GM23338 (cell line): ENCODE data around the gene TMEM11. TPM values are rescaled to one million over a fixed set of nuclear protein-coding genes. Genes with fewer than 3 reads are reported as not detected.
A peak's percentile ranks its signal among the peaks of the same experiment; 100 is the strongest.

Experiments used
- ATAC-seq: fragments of 200-7000 bp; cut with Tn5 transposase; 3 replicates; pipeline ENCODE4 v1.9.1; 2020
- DNase-seq: peaks from one replicate; pipeline ENCODE4 v3.0.0-alpha.2; 2015; ENCODE audit warnings: low spot score
- H2AFZ ChIP-seq: fragments of 200-600 bp; sonication (generic); 2 replicates; pipeline ENCODE4 v1.8.0; 2016; ENCODE audit warnings: antibody characterized with exemption, mild to moderate bottlenecking, moderate library complexity
- H3F3A ChIP-seq: fragments of 200-600 bp; sonication (generic); replicated peaks from 2 replicates; pipeline ENCODE4 v1.8.0; 2017; ENCODE audit warnings: antibody characterized with exemption, mixed run types, low read depth
- H3K27ac ChIP-seq: fragments of 200-600 bp; sonication (generic); 2 replicates; pipeline ENCODE4 v1.6.1; 2016; ENCODE audit warnings: low read depth
- H3K27me3 ChIP-seq: fragments of 200-600 bp; sonication (generic); 2 replicates; pipeline ENCODE4 v1.8.0; 2016; ENCODE audit warnings: mild to moderate bottlenecking, mixed run types, moderate library complexity; ENCODE audit not compliant: insufficient read depth
- H3K36me3 ChIP-seq: fragments of 200-600 bp; sonication (generic); 2 replicates; pipeline ENCODE4 v1.8.0; 2016; ENCODE audit warnings: mild to moderate bottlenecking; ENCODE audit not compliant: insufficient read depth
- H3K4me1 ChIP-seq: fragments of 200-600 bp; sonication (generic); 2 replicates; pipeline ENCODE4 v1.8.0; 2016; ENCODE audit warnings: mild to moderate bottlenecking, moderate library complexity; ENCODE audit not compliant: insufficient read depth
- H3K4me2 ChIP-seq: fragments of 200-600 bp; sonication (generic); 2 replicates; pipeline ENCODE4 v1.7.1; 2017; ENCODE audit warnings: mixed run types
- H3K4me3 ChIP-seq: fragments of 200-600 bp; sonication (generic); 2 replicates; pipeline ENCODE4 v1.6.1; 2016; ENCODE audit warnings: mixed run types
- H3K79me2 ChIP-seq: fragments of 200-600 bp; sonication (generic); replicated peaks from 2 replicates; pipeline ENCODE4 v1.8.0; 2017; ENCODE audit warnings: mild to moderate bottlenecking; ENCODE audit not compliant: insufficient read depth
- H3K9me2 ChIP-seq: fragments of 200-600 bp; sonication (generic); 2 replicates; pipeline ENCODE4 v1.8.0; 2017; ENCODE audit not compliant: insufficient read depth
- H4K20me1 ChIP-seq: fragments of 200-600 bp; sonication (generic); replicated peaks from 2 replicates; pipeline ENCODE4 v1.8.0; 2017; ENCODE audit warnings: mild to moderate bottlenecking; ENCODE audit not compliant: insufficient read depth
- H3K27ac Mint-ChIP-seq: 2 replicates; pipeline ENCODE4 v1.8.0; 2020; ENCODE audit warnings: inconsistent platforms, mild to moderate bottlenecking, moderate library complexity, mixed read lengths
- H3K27me3 Mint-ChIP-seq: 3 replicates; pipeline ENCODE4 v1.8.0; 2022; ENCODE audit warnings: low read depth, mild to moderate bottlenecking, moderate library complexity, mixed read lengths, inconsistent platforms; ENCODE audit not compliant: insufficient read depth, poor library complexity
- H3K36me3 Mint-ChIP-seq: 3 replicates; pipeline ENCODE4 v1.8.0; 2021; ENCODE audit warnings: low read depth, mild to moderate bottlenecking, inconsistent platforms, moderate library complexity, mixed read lengths
- H3K4me1 Mint-ChIP-seq: 3 replicates; pipeline ENCODE4 v1.8.0; 2020; ENCODE audit warnings: mild to moderate bottlenecking, inconsistent platforms, mixed read lengths
- H3K4me3 Mint-ChIP-seq: 3 replicates; pipeline ENCODE4 v1.8.0; 2021; ENCODE audit warnings: moderate library complexity, mild to moderate bottlenecking, inconsistent platforms, mixed read lengths
- H3K9me3 Mint-ChIP-seq: 3 replicates; pipeline ENCODE4 v1.8.0; 2020; ENCODE audit warnings: moderate library complexity, mild to moderate bottlenecking, inconsistent platforms, mixed read lengths
- CREB1 ChIP-seq: fragments of 250-450 bp; sonication (Bioruptor Pico); IDR thresholded peaks from 2 replicates; pipeline ENCODE4 v1.5.0; 2020; ENCODE audit warnings: low read depth, mild to moderate bottlenecking, moderate library complexity
- CTCF ChIP-seq, 2 experiments: fragments of 200-600 bp in 1 of 2; sonication (generic) in 1 of 2; conservative IDR thresholded peaks; 2 replicates each; pipeline versions ENCODE4 v1.5.1 to v1.6.1; 2016 to 2017; ENCODE audit warnings: antibody characterized with exemption in 2 of 2, low read depth in 2 of 2, mild to moderate bottlenecking in 2 of 2, moderate library complexity in 1 of 2
- EZH2phosphoT487 ChIP-seq: fragments of 200-600 bp; sonication (generic); IDR thresholded peaks from one replicate; pipeline ENCODE4 v1.8.1; 2018; ENCODE audit warnings: antibody characterized with exemption; ENCODE audit not compliant: unreplicated experiment
- JUNB ChIP-seq: IDR thresholded peaks from one replicate; pipeline ENCODE4 v1.6.1; 2016; ENCODE audit warnings: antibody characterized with exemption; ENCODE audit not compliant: unreplicated experiment
- NANOG ChIP-seq: IDR thresholded peaks from 2 replicates; pipeline ENCODE4 v1.6.1; 2016; ENCODE audit warnings: antibody characterized with exemption, borderline replicate concordance
- REST ChIP-seq: IDR thresholded peaks from one replicate; pipeline ENCODE4 v1.6.1; 2018; ENCODE audit warnings: antibody characterized with exemption; ENCODE audit not compliant: unreplicated experiment
- STAT1 ChIP-seq: IDR thresholded peaks from one replicate; pipeline ENCODE4 v1.6.1; 2016; ENCODE audit warnings: antibody characterized with exemption; ENCODE audit not compliant: unreplicated experiment
- ZNF114 ChIP-seq: fragments of 250-450 bp; sonication (Bioruptor Pico); IDR thresholded peaks from 2 replicates; pipeline ENCODE4 v1.5.0; 2020; ENCODE audit warnings: mild to moderate bottlenecking, moderate library complexity
- ZNF331 ChIP-seq: fragments of 250-450 bp; sonication (Bioruptor Pico); IDR thresholded peaks from 2 replicates; pipeline ENCODE4 v1.5.0; 2020; ENCODE audit warnings: low read depth, mild to moderate bottlenecking, moderate library complexity
- ZNF462 ChIP-seq: fragments of 250-450 bp; sonication (Bioruptor Pico); IDR thresholded peaks from 2 replicates; pipeline ENCODE4 v1.5.0; 2020; ENCODE audit warnings: mild to moderate bottlenecking, moderate library complexity
- polyA plus RNA-seq: library from polyadenylated mRNA; unstranded; fragments of >200 nt; fragmentation: Nextera tagmentation; extraction: Ambion mirVana; gene quantifications from 2 replicates; pipeline ENCODE4 v1.2.1, GENCODE V29; 2016
- total RNA-seq: library from RNA; depleted of rRNA; stranded (reverse); fragments of >200 nt; shearing (Covaris generic); gene quantifications from 2 replicates; pipeline ENCODE4 v1.2.3, GENCODE V29; 2014
- TF ChIP-seq, protein P1 (sequence below): IDR thresholded peaks from 2 replicates; pipeline ENCODE4 v1.6.1; 2016; ENCODE audit warnings: antibody characterized with exemption

The TMEM11 gene
- total and polyA plus RNA-seq, 2 experiments from 2014 or later, result 38.5 to 90.2 TPM

- Mint-ChIP-seq H3K27me3 (peaks cover 2% of the 10 kb centered on the region), H3K27ac (no peak overlapping the region), H3K9me3 (no peaks in the 10 kb centered on the region), H3K36me3 (peaks cover 6% of the 10 kb centered on the region), H3K4me3 (no peak overlapping the region), H3K4me1 (no peaks in the 10 kb centered on the region)
- no peak overlapping the region for H3K27ac ChIP-seq
- no peak overlapping the region for H2AFZ ChIP-seq
- H3K9me2 ChIP-seq, result no peaks in the 10 kb centered on the region
- H3K4me2 ChIP-seq, result no peak overlapping the region
- TF ChIP-seq NANOG, result no peak
- TF ChIP-seq, protein P1, sequence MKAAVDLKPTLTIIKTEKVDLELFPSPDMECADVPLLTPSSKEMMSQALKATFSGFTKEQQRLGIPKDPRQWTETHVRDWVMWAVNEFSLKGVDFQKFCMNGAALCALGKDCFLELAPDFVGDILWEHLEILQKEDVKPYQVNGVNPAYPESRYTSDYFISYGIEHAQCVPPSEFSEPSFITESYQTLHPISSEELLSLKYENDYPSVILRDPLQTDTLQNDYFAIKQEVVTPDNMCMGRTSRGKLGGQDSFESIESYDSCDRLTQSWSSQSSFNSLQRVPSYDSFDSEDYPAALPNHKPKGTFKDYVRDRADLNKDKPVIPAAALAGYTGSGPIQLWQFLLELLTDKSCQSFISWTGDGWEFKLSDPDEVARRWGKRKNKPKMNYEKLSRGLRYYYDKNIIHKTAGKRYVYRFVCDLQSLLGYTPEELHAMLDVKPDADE, result no peak
- no peak for TF ChIP-seq EZH2phosphoT487
- TF ChIP-seq STAT1, result no peak
- TF ChIP-seq ZNF462, result no peak
- no peak for TF ChIP-seq JUNB
- no peak for TF ChIP-seq CTCF (conservative IDR thresholded peaks at IDR 0.05; ENCODE audit: low read depth in 2 of 2)
- TF ChIP-seq ZNF331 (CRISPR knock-in tag), result no peak
- TF ChIP-seq ZNF114, result no peak
- TF ChIP-seq REST, result no peak
- TF ChIP-seq CREB1 (CRISPR knock-in tag), result no peak
- ATAC-seq, result 0 out of 3 replicates have a peak, but pooled peaks have one; percentile 24
- no peaks in the 10 kb centered on the region for H3F3A ChIP-seq
- no peaks in the 10 kb centered on the region for H4K20me1 ChIP-seq
- H3K36me3 ChIP-seq, result no peaks in the 10 kb centered on the region
- no peaks in the 10 kb centered on the region for H3K4me1 ChIP-seq
- no peak for DNase-seq
- H3K4me3 ChIP-seq, result no peak overlapping the region
- H3K27me3 ChIP-seq, result no peaks in the 10 kb centered on the region
- no peaks in the 10 kb centered on the region for H3K79me2 ChIP-seq
These were observed 35.9 kb downstream of the TMEM11 start for GRCh38 chr17:21177854-21178600.
